Left ventricle myocardium inferior (tissue), 1 donor: ENCODE measurements around the gene PRR23E. TPM values are rescaled to one million over a fixed set of nuclear protein-coding genes. Genes with fewer than 3 reads are reported as not detected.

ENCODE experiments used
- total RNA-seq: library from RNA; stranded (reverse); fragmentation: NEBNext Ultra II Directional; extraction: Animal tissue kit (Norgen Biotek cat#: 25700); gene quantifications from one replicate; pipeline ENCODE4 v1.2.1, GENCODE V29; 2021
- donor health status: DM: no; HTN: yes; CAD: no; lungs with severe emphysema.

The PRR23E gene
- total RNA-seq, 1 donor from 2014 or later: not detected

Other genes starting within 250 kb of the PRR23E start
- gene PLXNA1, start 210.0 kb upstream of the PRR23E start, total RNA-seq: 26.4 TPM
- not detected for gene PRR20G, start 94.9 kb downstream of the PRR23E start, total RNA-seq